Smooth muscle cell (in vitro differentiated cells): ENCODE data around the gene KCNN4. TPM values are rescaled to one million over a fixed set of nuclear protein-coding genes. Genes with fewer than 3 reads are reported as not detected.

Experiments
- DNase-seq: peaks from one replicate; lab custom pipeline; 2025; ENCODE audit not compliant: unreplicated experiment; lab: John Stamatoyannopoulos, UW
- H2AFZ ChIP-seq: fragments of 200-600 bp; sonication (generic); 2 replicates; pipeline ENCODE4 v1.6.0; 2016; ENCODE audit warnings: antibody characterized with exemption, low read depth, mild to moderate bottlenecking
- H3F3A ChIP-seq: fragments of 200-600 bp; sonication (generic); 2 replicates; pipeline ENCODE4 v1.6.0; 2017; ENCODE audit warnings: antibody characterized with exemption, low read depth
- H3K27ac ChIP-seq: fragments of 200-600 bp; sonication (generic); 2 replicates; pipeline ENCODE4 v1.5.1; 2016; ENCODE audit warnings: low read depth, mild to moderate bottlenecking
- H3K27me3 ChIP-seq: fragments of 200-600 bp; sonication (generic); 2 replicates; pipeline ENCODE4 v1.6.1; 2016; ENCODE audit warnings: low read depth, mild to moderate bottlenecking
- H3K36me3 ChIP-seq: fragments of 200-600 bp; sonication (generic); 2 replicates; pipeline ENCODE4 v1.5.1; 2016; ENCODE audit warnings: low read depth
- H3K4me1 ChIP-seq: fragments of 200-600 bp; sonication (generic); 2 replicates; pipeline ENCODE4 v1.5.1; 2016; ENCODE audit warnings: low read depth
- H3K4me2 ChIP-seq: fragments of 200-600 bp; sonication (generic); 2 replicates; pipeline ENCODE4 v1.6.0; 2016; ENCODE audit warnings: mild to moderate bottlenecking
- H3K4me3 ChIP-seq: fragments of 200-600 bp; sonication (generic); 2 replicates; pipeline ENCODE4 v1.5.1; 2016; ENCODE audit warnings: mild to moderate bottlenecking
- H3K79me2 ChIP-seq: fragments of 200-600 bp; sonication (generic); 2 replicates; pipeline ENCODE4 v1.6.0; 2016; ENCODE audit warnings: low read depth, mild to moderate bottlenecking
- H3K9ac ChIP-seq: fragments of 200-600 bp; sonication (generic); 2 replicates; pipeline ENCODE4 v1.6.0; 2016; ENCODE audit warnings: low read depth
- H3K9me3 ChIP-seq: fragments of 200-600 bp; sonication (generic); replicated peaks from 2 replicates; pipeline ENCODE4 v1.5.1; 2016; ENCODE audit warnings: low read depth
- H4K20me1 ChIP-seq: fragments of 200-600 bp; sonication (generic); 2 replicates; pipeline ENCODE4 v1.6.0; 2016; ENCODE audit warnings: low read depth
- WGBS: methylation state at CpG from one replicate; pipeline ENCODE4 v1.1.7; 2016; ENCODE audit warnings: low lambda C conversion rate; 5-methylcytosine and 5-hydroxymethylcytosine counted together
- polyA plus RNA-seq: library from polyadenylated mRNA; unstranded; fragments of >200 nt; fragmentation: Nextera tagmentation; extraction: Ambion mirVana; gene quantifications from 2 replicates; pipeline ENCODE4 v1.2.1, GENCODE V29; 2016
- total RNA-seq: library from RNA; depleted of rRNA; stranded (reverse); fragments of >200 nt; gene quantifications from 2 replicates; pipeline ENCODE4 v1.2.3, GENCODE V29; 2014
- TF ChIP-seq, protein P1 (sequence below): fragments of 200-600 bp; sonication (generic); IDR thresholded peaks from 2 replicates; pipeline ENCODE4 v1.5.1; 2017; ENCODE audit warnings: borderline replicate concordance, mild to moderate bottlenecking, antibody characterized with exemption; ENCODE audit not compliant: insufficient read depth, poor library complexity, severe bottlenecking

Gene KCNN4
- total and polyA plus RNA-seq, 2 experiments from 2014 or later, result 1.7 to 4.0 TPM

GRCh38 chr19:43748205-43748594, 32.6 kb downstream of the KCNN4 start:
- Histone ChIP-seq H3K4me2 (no peak overlapping the region), H4K20me1 (peaks cover 19% of the 10 kb centered on the region), H3K27me3 (no peaks in the 10 kb centered on the region), H3K9ac (no peak overlapping the region), H2AFZ (no peak overlapping the region), H3K4me3 (no peak overlapping the region), H3K79me2 (peaks cover 29% of the 10 kb centered on the region), H3K36me3 (peaks cover 6% of the 10 kb centered on the region), H3K27ac (no peak overlapping the region), H3F3A (peaks cover 8% of the 10 kb centered on the region), H3K4me1 (peaks cover 6% of the 10 kb centered on the region), H3K9me3 (no peaks in the 10 kb centered on the region)
- no peak for DNase-seq
- TF ChIP-seq, protein P1, sequence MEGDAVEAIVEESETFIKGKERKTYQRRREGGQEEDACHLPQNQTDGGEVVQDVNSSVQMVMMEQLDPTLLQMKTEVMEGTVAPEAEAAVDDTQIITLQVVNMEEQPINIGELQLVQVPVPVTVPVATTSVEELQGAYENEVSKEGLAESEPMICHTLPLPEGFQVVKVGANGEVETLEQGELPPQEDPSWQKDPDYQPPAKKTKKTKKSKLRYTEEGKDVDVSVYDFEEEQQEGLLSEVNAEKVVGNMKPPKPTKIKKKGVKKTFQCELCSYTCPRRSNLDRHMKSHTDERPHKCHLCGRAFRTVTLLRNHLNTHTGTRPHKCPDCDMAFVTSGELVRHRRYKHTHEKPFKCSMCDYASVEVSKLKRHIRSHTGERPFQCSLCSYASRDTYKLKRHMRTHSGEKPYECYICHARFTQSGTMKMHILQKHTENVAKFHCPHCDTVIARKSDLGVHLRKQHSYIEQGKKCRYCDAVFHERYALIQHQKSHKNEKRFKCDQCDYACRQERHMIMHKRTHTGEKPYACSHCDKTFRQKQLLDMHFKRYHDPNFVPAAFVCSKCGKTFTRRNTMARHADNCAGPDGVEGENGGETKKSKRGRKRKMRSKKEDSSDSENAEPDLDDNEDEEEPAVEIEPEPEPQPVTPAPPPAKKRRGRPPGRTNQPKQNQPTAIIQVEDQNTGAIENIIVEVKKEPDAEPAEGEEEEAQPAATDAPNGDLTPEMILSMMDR, result no peak
- WGBS, result 95% methylated on average over 4 of the region's 4 CpGs

DNA sequence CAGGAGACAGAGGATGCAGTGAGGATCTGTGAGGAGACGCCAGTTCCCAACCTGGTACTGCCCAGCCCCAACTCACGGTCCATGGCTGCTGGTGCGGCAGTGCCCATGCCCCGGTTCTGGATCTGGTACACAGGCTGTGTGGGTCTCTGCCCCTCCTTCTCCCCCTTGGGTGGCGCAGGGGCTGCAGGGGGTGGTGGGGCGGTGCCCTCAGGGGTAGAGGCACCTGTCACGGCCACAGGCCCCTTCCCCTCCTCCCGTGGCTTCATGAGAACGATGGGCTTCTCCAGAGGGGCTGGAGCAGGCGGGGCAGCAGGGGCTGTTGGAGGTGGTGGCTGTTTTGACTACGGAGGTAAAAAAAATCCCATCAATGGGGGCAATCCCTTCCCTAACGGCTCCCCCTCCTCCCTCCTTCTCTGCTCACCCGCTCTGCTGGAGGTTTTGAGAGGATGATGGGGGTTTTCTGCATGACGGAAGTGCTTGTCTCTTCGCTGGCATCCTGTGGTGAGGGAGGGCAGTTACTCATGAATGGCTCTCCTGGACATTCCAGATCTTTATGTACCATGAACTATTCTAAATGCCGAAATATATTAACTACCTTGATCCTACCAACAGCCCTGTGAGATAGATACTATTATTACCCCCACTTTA, 33.1 kb downstream of the KCNN4 start:
- 88% methylated on average over 10 of the region's 16 CpGs for WGBS
- no peak overlapping the region for H3K4me3 ChIP-seq
- H3K4me2 ChIP-seq, result no peak overlapping the region
- H4K20me1 ChIP-seq, result peaks cover 19% of the 10 kb centered on the region
- no peaks in the 10 kb centered on the region for H3K9me3 ChIP-seq
- no peak overlapping the region for H2AFZ ChIP-seq
- peaks cover 6% of the 10 kb centered on the region for H3K4me1 ChIP-seq
- TF ChIP-seq, protein P1, result no peak
- H3K36me3 ChIP-seq, result peaks cover 6% of the 10 kb centered on the region
- H3F3A ChIP-seq, result peaks cover 8% of the 10 kb centered on the region
- no peak overlapping the region for H3K27ac ChIP-seq
- peaks cover 29% of the 10 kb centered on the region for H3K79me2 ChIP-seq
- no peak overlapping the region for H3K9ac ChIP-seq
- no peaks in the 10 kb centered on the region for H3K27me3 ChIP-seq
- DNase-seq, result no peak

- no peak for DNase-seq
- no peaks in the 10 kb centered on the region for H3F3A ChIP-seq
- TF ChIP-seq, protein P1, result no peak
- no peak overlapping the region for H3K4me2 ChIP-seq
- H3K9ac ChIP-seq, result no peak overlapping the region
- H3K9me3 ChIP-seq, result no peaks in the 10 kb centered on the region
- no peaks in the 10 kb centered on the region for H3K79me2 ChIP-seq
- H3K4me3 ChIP-seq, result no peak overlapping the region
- H3K27me3 ChIP-seq, result no peaks in the 10 kb centered on the region
- no peak overlapping the region for H2AFZ ChIP-seq
- H3K27ac ChIP-seq, result no peak overlapping the region
- no peaks in the 10 kb centered on the region for H4K20me1 ChIP-seq
- 95% methylated on average over 3 of the region's 3 CpGs for WGBS
- no peaks in the 10 kb centered on the region for H3K36me3 ChIP-seq
- H3K4me1 ChIP-seq, result no peaks in the 10 kb centered on the region
Measured at GRCh38 chr19:43743059-43743458, 37.7 kb downstream of the KCNN4 start.

- H3K36me3 ChIP-seq, result no peaks in the 10 kb centered on the region
- H3K79me2 ChIP-seq, result no peaks in the 10 kb centered on the region
- TF ChIP-seq, protein P1, result no peak
- no peak overlapping the region for H3K9ac ChIP-seq
- no peaks in the 10 kb centered on the region for H3K9me3 ChIP-seq
- H3K4me3 ChIP-seq, result no peak overlapping the region
- no peak for DNase-seq
- H4K20me1 ChIP-seq, result no peaks in the 10 kb centered on the region
- no peak overlapping the region for H3K27ac ChIP-seq
- no peaks in the 10 kb centered on the region for H3K4me1 ChIP-seq
- no peak overlapping the region for H2AFZ ChIP-seq
- 96% methylated on average over 10 of the region's 10 CpGs for WGBS
- no peaks in the 10 kb centered on the region for H3K27me3 ChIP-seq
- no peaks in the 10 kb centered on the region for H3F3A ChIP-seq
- H3K4me2 ChIP-seq, result no peak overlapping the region
Measured at GRCh38 chr19:43741075-43741825, 39.5 kb downstream of the KCNN4 start.
